GM12874 (cell line): Measurements from ENCODE around the gene THAP8.

Experiments used
- CTCF ChIP-seq: IDR thresholded peaks from 2 replicates; pipeline ENCODE4 v1.5.1; 2011; ENCODE audit warnings: low read depth, mild to moderate bottlenecking, control low read depth, low read length, moderate library complexity; ENCODE audit not compliant: insufficient read depth

THAP8 gene

DNA sequence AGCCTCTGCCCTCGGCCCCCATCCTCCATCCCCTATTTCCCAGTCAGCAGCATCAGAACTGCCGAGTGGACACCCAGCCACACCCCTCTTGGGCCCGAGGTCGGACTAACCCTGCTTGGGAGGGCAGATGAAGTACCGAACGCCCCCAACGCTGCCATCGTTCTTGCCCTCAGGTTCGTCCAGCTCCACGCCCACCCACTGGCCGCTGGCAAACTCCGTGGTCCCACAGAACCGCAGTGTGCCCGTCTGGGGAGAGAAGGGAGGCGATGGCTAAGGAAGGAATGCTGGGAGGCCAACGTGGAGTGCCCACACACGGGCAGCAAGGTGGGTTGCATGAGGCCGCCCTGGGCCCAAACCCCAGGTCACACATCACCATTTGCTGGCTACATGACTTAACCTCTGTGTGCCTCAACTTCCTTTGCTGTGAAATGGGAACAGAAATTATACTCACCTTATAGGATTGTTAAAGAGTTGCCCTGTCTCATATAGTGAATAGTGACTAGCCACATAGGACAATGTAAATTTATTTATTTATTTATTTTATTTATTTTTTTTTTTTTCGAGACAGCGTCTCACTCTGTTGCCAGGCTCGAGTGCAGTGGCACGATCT, 34.9 kb downstream of the THAP8 start:
- TF ChIP-seq CTCF: no peak

DNA sequence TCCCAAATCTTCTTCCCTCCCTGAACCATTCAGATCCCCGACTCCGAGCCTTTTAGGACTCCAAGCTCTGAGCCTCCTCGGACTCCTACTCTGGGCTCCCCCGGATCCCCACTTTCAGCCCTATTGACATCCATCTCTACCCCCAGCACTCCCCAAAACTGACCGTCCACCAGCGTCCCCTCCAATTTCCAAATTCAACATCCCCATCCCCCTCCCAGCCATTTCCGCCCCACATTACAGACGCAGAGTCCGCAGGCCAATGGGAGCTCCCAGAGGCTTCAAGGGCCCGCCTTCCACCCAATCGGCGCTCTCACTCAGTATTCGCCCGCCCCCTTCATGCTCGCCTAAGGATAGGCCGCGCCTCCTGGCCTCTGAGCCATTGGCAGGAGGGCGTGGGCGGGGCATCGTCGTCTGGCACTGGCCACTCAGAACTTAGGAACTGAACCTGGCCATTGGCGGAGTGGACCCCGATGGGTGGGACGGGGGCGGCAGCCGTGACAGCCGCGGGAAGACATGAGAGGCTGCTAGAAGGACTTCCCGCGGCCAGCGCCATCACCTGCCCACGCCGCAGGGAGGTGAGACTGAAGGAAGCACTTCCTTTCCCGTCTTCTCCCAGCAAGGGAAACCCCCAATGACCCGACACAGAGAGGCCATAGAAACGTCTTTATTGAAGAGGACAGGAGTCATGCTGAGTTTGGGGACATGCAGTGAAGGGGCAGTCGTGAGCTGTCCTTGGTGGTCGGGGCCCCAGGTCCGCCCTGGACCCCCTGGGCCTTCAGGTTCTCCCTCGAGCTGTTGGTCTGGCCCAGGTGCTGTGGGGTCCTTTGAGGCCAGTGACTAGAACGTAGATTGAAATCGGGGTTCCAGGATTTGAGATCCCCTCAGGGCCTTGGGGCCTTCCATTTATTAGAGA, 39.8 kb downstream of the THAP8 start, which contains the start of gene ALKBH6:
Gene ALKBH6 (minus strand): TSS at position 202 of the 913 bp plus-strand sequence. CDS start 816 bp downstream, outside the sequence.
- TF ChIP-seq CTCF: no peak

DNA sequence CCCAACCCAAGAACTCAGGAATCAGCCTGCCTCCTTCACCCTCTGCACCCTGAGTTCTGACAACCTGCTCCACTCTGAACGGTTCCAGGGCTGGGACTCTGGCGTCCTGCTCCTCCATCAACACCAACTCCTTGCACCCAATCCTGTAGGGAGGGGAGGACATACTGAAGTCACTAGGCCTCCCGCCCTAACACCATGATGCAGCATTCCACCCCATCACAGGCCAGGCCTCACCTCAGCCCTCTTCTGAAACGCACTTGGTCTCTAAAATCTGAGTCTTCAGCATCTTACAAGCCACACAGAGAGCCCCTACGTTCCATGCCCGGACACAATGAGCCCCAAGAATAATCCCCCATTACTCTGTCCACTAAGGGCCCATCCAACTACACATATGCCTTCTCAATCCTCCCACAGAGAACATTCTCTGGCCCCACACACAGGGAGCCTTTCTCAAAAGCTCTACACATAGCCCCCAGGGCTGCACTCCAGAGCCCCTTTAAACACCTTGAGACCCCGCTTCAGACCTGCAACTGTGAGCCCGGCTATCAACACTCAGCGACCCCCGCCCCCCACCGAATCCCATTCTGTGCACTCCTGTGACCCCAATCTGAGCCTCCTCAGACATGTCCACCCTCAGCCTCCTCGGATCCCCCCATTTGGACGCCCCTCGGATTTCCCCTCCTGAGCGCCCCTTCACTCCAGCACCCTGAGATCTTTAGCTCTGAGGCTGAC, 40.6 kb downstream of the THAP8 start:
- no peak for TF ChIP-seq CTCF

- TF ChIP-seq CTCF: no peak
Observed at GRCh38 chr19:36010402-36010801, 43.7 kb downstream of the THAP8 start.

GRCh38 chr19:36009633-36010379, 44.3 kb downstream of the THAP8 start:
- no peak for TF ChIP-seq CTCF

DNA sequence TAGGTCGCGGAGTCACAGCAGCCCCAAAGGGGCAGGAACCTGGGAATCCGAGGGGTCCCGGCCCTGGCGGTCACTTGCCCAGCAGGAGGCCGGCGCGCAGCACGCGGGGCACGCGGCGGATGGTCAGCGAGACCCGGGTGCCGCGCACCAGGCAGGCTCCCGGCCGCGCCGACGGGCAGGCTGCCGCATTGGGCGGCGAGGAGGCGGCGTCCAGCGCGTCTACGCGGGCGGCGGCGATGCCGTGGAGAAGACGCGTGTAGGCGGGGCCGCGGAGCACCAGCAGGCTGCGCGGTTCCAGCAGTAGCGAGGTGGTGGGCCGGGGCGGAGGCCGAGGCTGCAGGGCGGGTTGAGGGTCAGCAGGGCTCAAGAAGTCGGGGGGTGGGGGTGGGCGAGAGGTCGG, 44.9 kb downstream of the THAP8 start:
- no peak for TF ChIP-seq CTCF
